ENCODE data around the gene BHLHE41.

Gene BHLHE41

GRCh38 chr12:26113853-26114719, 10.8 kb downstream of the BHLHE41 start:
- DNase-seq (ENCODE audit: low spot score) = peak; percentile 98

- DNase-seq (ENCODE audit: low spot score) = no peak
Measured at GRCh38 chr12:26113181-26113654, 11.6 kb downstream of the BHLHE41 start.

- DNase-seq (ENCODE audit: low spot score) = no peak
Measured at GRCh38 chr12:26112703-26113147, 12.1 kb downstream of the BHLHE41 start.

GRCh38 chr12:26112232-26112631, 12.6 kb downstream of the BHLHE41 start:
- no peak for DNase-seq (ENCODE audit: low spot score)

GRCh38 chr12:26109343-26109881, 15.4 kb downstream of the BHLHE41 start:
- no peak for DNase-seq (ENCODE audit: low spot score)

GRCh38 chr12:26108915-26109314, 15.9 kb downstream of the BHLHE41 start:
- DNase-seq (ENCODE audit: low spot score) = no peak

- DNase-seq (ENCODE audit: low spot score) = no peak
Measured at GRCh38 chr12:26106347-26106746, 18.5 kb downstream of the BHLHE41 start.

- no peak for DNase-seq (ENCODE audit: low spot score)
Measured at GRCh38 chr12:26102953-26103352, 21.9 kb downstream of the BHLHE41 start.

GRCh38 chr12:26101763-26102162, 23.1 kb downstream of the BHLHE41 start:
- DNase-seq (ENCODE audit: low spot score) = no peak

- no peak for DNase-seq (ENCODE audit: low spot score)
Measured at GRCh38 chr12:26101350-26101734, 23.5 kb downstream of the BHLHE41 start.

- DNase-seq (ENCODE audit: low spot score) = no peak
Measured at GRCh38 chr12:26100666-26101349, 24.0 kb downstream of the BHLHE41 start.

- DNase-seq (ENCODE audit: low spot score) = peak; percentile 88
Measured at GRCh38 chr12:26097046-26097878, 27.6 kb downstream of the BHLHE41 start.

GRCh38 chr12:26096036-26096435, 28.8 kb downstream of the BHLHE41 start:
- DNase-seq (ENCODE audit: low spot score) = no peak

GRCh38 chr12:26095186-26095585, 29.7 kb downstream of the BHLHE41 start:
- no peak for DNase-seq (ENCODE audit: low spot score)

GRCh38 chr12:26092346-26093105, 32.3 kb downstream of the BHLHE41 start:
- DNase-seq (ENCODE audit: low spot score) = no peak

- no peak for DNase-seq (ENCODE audit: low spot score)
Measured at GRCh38 chr12:26091822-26092221, 33.0 kb downstream of the BHLHE41 start.

- DNase-seq (ENCODE audit: low spot score) = no peak
Measured at GRCh38 chr12:26090836-26091510, 33.9 kb downstream of the BHLHE41 start.

- no peak for DNase-seq (ENCODE audit: low spot score)
Measured at GRCh38 chr12:26088998-26089397, 35.8 kb downstream of the BHLHE41 start.

GRCh38 chr12:26086936-26087335, 37.9 kb downstream of the BHLHE41 start:
- no peak for DNase-seq (ENCODE audit: low spot score)

GRCh38 chr12:26080911-26081310, 43.9 kb downstream of the BHLHE41 start:
- no peak for DNase-seq (ENCODE audit: low spot score)

Measured in AG20443 (cell line).